ENCODE measurements around the gene SELENOW. TPM values are rescaled to one million over a fixed set of nuclear protein-coding genes. Genes with fewer than 3 reads are reported as not detected.

The SELENOW gene
- total and polyA plus RNA-seq, 2 donors (not counting 3 experiments of a cell fraction or from before 2014, with no cell fraction given), result 316 to 613 TPM

DNA sequence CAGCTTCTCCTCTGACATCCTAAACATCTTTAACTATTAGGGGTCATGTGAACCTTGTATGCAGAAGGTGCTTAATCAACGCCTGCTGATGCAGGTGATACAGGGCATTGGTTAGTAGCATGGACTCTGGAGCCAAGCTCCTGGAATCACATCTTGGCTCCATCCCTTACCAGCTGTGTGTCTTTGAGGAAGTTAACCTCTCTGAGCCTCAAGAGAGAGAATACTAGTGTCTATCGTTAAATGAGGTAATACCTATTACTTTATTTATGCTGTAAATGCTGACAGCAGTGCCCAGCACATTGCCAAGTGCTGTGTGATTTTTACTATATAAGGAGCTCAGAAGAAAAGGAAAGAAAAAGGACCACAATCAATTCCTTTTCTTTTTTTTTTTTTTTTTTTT lies 11.2 kb upstream of the SELENOW start:
- intact Hi-C loops (cut with micrococcal nuclease) (no loop called here), dilution Hi-C loops (cut with MboI; ENCODE audit: extremely low pct_ligation_motif_present, low sequenced_read_pairs) (no loop called here)
- no peak overlapping the region for H3K27ac ChIP-seq (ENCODE audit: insufficient read depth, low read depth, low read length)
- no peak overlapping the region for H3K9ac ChIP-seq (replicated peaks; ENCODE audit: extremely low read depth, insufficient read depth, low read length)
- no peaks in the 10 kb centered on the region for H3K36me3 ChIP-seq (ENCODE audit: control insufficient read depth in 2 of 2, extremely low read depth in 1 of 2, insufficient read depth in 2 of 2, low read length in 2 of 2)
- no TSS peak for BruUV-seq (replicated peaks)
- H3K4me2 ChIP-seq (ENCODE audit: insufficient read depth, low read length), result no peak overlapping the region
- H4K20me1 ChIP-seq (replicated peaks; ENCODE audit: control insufficient read depth, extremely low read depth, insufficient read depth, low read length), result no peaks in the 10 kb centered on the region
- peaks cover 0 to 2% of the 10 kb centered on the region in 2 experiments for H3K27me3 ChIP-seq (ENCODE audit: control insufficient read depth in 2 of 2, insufficient read depth in 2 of 2, low read length in 2 of 2)
- no peaks in the 10 kb centered on the region for H3K9me1 ChIP-seq (replicated peaks; ENCODE audit: control insufficient read depth, extremely low read depth, insufficient read depth, low read length)
- H3K9me3 ChIP-seq (replicated peaks; ENCODE audit: control insufficient read depth, insufficient read depth, low read length), result no peaks in the 10 kb centered on the region
- H3K4me1 ChIP-seq (ENCODE audit: control insufficient read depth, extremely low read depth, insufficient read depth, low read length), result peaks cover 4% of the 10 kb centered on the region
- ChIA-PET POLR2A (interaction anchor here (0.5 to 0.6 kb wide), 2 partner anchors 17 to 85 kb away, joined by 3 read pairs; no protein-coding TSS in a partner anchor), CTCF (interaction anchor here (0.9 to 7.3 kb wide), 7 partner anchors 11 to 97 kb away, joined by 3 to 169 read pairs (median 6); partner anchors contain the start of gene EHD2)
- H3K4me3 ChIP-seq (replicated peaks in 1 of 3; ENCODE audit: insufficient read depth in 1 of 3, low read depth in 1 of 3, low read length in 3 of 3), result no peak overlapping the region
- no peak for TF ChIP-seq POLR2A (IDR thresholded peaks at IDR 0.05; ENCODE audit: low read depth, low read length)
- no peak for TF ChIP-seq FOS (IDR thresholded peaks at IDR 0.05; ENCODE audit: borderline replicate concordance, insufficient read depth, low read length)
- TF ChIP-seq, protein P1, sequence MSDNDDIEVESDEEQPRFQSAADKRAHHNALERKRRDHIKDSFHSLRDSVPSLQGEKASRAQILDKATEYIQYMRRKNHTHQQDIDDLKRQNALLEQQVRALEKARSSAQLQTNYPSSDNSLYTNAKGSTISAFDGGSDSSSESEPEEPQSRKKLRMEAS (IDR thresholded peaks at IDR 0.05; ENCODE audit: insufficient read depth, insufficient read length), result no peak
- TF ChIP-seq POLR2AphosphoS5 (IDR thresholded peaks at IDR 0.05; ENCODE audit: insufficient read depth, low read depth, low read length), result no peak
- TF ChIP-seq JUN (IDR thresholded peaks at IDR 0.05; ENCODE audit: borderline replicate concordance, insufficient read depth, insufficient read length, low read depth), result no peak
- H2AFZ ChIP-seq (ENCODE audit: low read depth, low read length), result no peak overlapping the region
- DNase-seq (ENCODE audit: low read depth, low spot score) (no peak), FAIRE-seq (no peak)
- H3K79me2 ChIP-seq (ENCODE audit: control insufficient read depth, insufficient read depth, low read length), result no peaks in the 10 kb centered on the region

- no peak for FAIRE-seq
- H3K4me2 ChIP-seq (ENCODE audit: insufficient read depth, low read length), result no peak overlapping the region
- no peaks in the 10 kb centered on the region for H3K9me1 ChIP-seq (replicated peaks; ENCODE audit: control insufficient read depth, extremely low read depth, insufficient read depth, low read length)
- no peaks in the 10 kb centered on the region for H3K4me1 ChIP-seq (ENCODE audit: control insufficient read depth, extremely low read depth, insufficient read depth, low read length)
- no peak overlapping the region for H2AFZ ChIP-seq (ENCODE audit: low read depth, low read length)
- ChIA-PET CTCF (interaction anchor here (1.2 to 7.3 kb wide), 3 partner anchors 21 to 25 kb away, joined by 3 to 169 read pairs (median 4); no protein-coding TSS in a partner anchor), POLR2A (no interaction called here)
- H4K20me1 ChIP-seq (replicated peaks; ENCODE audit: control insufficient read depth, extremely low read depth, insufficient read depth, low read length), result no peaks in the 10 kb centered on the region
- H3K79me2 ChIP-seq (ENCODE audit: control insufficient read depth, insufficient read depth, low read length), result no peaks in the 10 kb centered on the region
- H3K9ac ChIP-seq (replicated peaks; ENCODE audit: extremely low read depth, insufficient read depth, low read length), result no peak overlapping the region
- no peaks in the 10 kb centered on the region for H3K9me3 ChIP-seq (replicated peaks; ENCODE audit: control insufficient read depth, insufficient read depth, low read length)
- TF ChIP-seq, protein P2, sequence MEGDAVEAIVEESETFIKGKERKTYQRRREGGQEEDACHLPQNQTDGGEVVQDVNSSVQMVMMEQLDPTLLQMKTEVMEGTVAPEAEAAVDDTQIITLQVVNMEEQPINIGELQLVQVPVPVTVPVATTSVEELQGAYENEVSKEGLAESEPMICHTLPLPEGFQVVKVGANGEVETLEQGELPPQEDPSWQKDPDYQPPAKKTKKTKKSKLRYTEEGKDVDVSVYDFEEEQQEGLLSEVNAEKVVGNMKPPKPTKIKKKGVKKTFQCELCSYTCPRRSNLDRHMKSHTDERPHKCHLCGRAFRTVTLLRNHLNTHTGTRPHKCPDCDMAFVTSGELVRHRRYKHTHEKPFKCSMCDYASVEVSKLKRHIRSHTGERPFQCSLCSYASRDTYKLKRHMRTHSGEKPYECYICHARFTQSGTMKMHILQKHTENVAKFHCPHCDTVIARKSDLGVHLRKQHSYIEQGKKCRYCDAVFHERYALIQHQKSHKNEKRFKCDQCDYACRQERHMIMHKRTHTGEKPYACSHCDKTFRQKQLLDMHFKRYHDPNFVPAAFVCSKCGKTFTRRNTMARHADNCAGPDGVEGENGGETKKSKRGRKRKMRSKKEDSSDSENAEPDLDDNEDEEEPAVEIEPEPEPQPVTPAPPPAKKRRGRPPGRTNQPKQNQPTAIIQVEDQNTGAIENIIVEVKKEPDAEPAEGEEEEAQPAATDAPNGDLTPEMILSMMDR (IDR thresholded peaks at IDR 0.05; ENCODE audit: extremely low read depth in 1 of 2, insufficient read depth in 1 of 2, low read depth in 1 of 2, low read length in 2 of 2), result no peak
- no peak for TF ChIP-seq EZH2 (IDR thresholded peaks at IDR 0.05; ENCODE audit: borderline replicate concordance, low read depth, low read length, severe bottlenecking)
- no peak for TF ChIP-seq GATA2 (IDR thresholded peaks at IDR 0.05; ENCODE audit: insufficient read depth, insufficient read length, low read depth, low read length)
- TF ChIP-seq FOS (IDR thresholded peaks at IDR 0.05; ENCODE audit: borderline replicate concordance, insufficient read depth, low read length), result no peak
- TF ChIP-seq, protein P1 (IDR thresholded peaks at IDR 0.05; ENCODE audit: insufficient read depth, insufficient read length), result no peak
- no peak for TF ChIP-seq MYC (IDR thresholded peaks at IDR 0.05; ENCODE audit: low read depth, low read length)
- TF ChIP-seq POLR2A (IDR thresholded peaks at IDR 0.05; ENCODE audit: low read depth, low read length), result no peak
- TF ChIP-seq POLR2AphosphoS5 (IDR thresholded peaks at IDR 0.05; ENCODE audit: insufficient read depth, low read depth, low read length), result no peak
- no peak for TF ChIP-seq JUN (IDR thresholded peaks at IDR 0.05; ENCODE audit: borderline replicate concordance, insufficient read depth, insufficient read length, low read depth)
- no TSS peak for BruUV-seq (replicated peaks)
- H3K36me3 ChIP-seq (ENCODE audit: control insufficient read depth in 2 of 2, extremely low read depth in 1 of 2, insufficient read depth in 2 of 2, low read length in 2 of 2), result no peaks in the 10 kb centered on the region
- dilution Hi-C loops (cut with MboI; ENCODE audit: extremely low pct_ligation_motif_present, low sequenced_read_pairs), result no loop called here
- no peak overlapping the region for H3K27ac ChIP-seq (ENCODE audit: insufficient read depth, low read depth, low read length)
- DNase-seq (ENCODE audit: low read depth, low spot score), result no peak
- peaks cover 0 to 2% of the 10 kb centered on the region in 2 experiments for H3K27me3 ChIP-seq (ENCODE audit: control insufficient read depth in 2 of 2, insufficient read depth in 2 of 2, low read length in 2 of 2)
- intact Hi-C loops (cut with micrococcal nuclease), result no loop called here
- H3K4me3 ChIP-seq (replicated peaks in 1 of 3; ENCODE audit: insufficient read depth in 1 of 3, low read depth in 1 of 3, low read length in 3 of 3), result no peak overlapping the region
These were observed 9.9 kb upstream of the SELENOW start for GRCh38 chr19:47768604-47769003.

Data from endothelial cell of umbilical vein (primary cell).